HepG2 (cell line): ENCODE data around the gene CDH13. TPM values are rescaled to one million over a fixed set of nuclear protein-coding genes. Genes with fewer than 3 reads are reported as not detected.

Experiments
- ATAC-seq: fragments of 200-7000 bp; cut with Tn5 transposase; 3 replicates; pipeline ENCODE4 v1.9.1; 2020; ENCODE audit warnings: mild to moderate bottlenecking, moderate library complexity
- BruUV-seq: library from RNA; stranded (reverse); fragments of 400-500 nt; replicated peaks from 2 replicates; lab custom pipeline; 2021; lab: Mats Ljungman, UMichigan
- CTCF ChIA-PET: fragments of 300-600 bp; formaldehyde crosslinking; extraction: SDS; loops from one replicate; lab custom pipeline; 2021; ENCODE audit warnings: low total read pairs, inconsistent platforms, low intra/inter-chr PET ratio; lab: Yijun Ruan, JAX
- POLR2A ChIA-PET: fragments of 350-600 bp; sonication (Branson Sonifier 250); formaldehyde crosslinking; loops from one replicate; lab custom pipeline; 2020; ENCODE audit warnings: antibody characterized with exemption, inconsistent platforms; lab: Yijun Ruan, JAX
- DNase-seq: peaks from one replicate; pipeline ENCODE4 v3.0.0-alpha.2; 2015; ENCODE audit warnings: low spot score
- FAIRE-seq: peaks from 3 replicates; lab custom pipeline; 2011; peaks lifted over from hg19 to GRCh38; lab: Jason Lieb, UNC
- H2AFZ ChIP-seq: one replicate; pipeline ENCODE4 v1.6.1; 2011; ENCODE audit warnings: low read length, inconsistent platforms
- H3K27ac ChIP-seq: fragments of 300-600 bp; 3 replicates; pipeline ENCODE4 v1.8.0; 2011; ENCODE audit warnings: mixed run types, mild to moderate bottlenecking, mixed read lengths, low read length, inconsistent platforms; ENCODE audit not compliant: insufficient read depth; ENCODE audit errors: extremely low read length
- H3K27me3 ChIP-seq, 2 experiments: fragments of 200-600 bp in 1 of 2; 2 replicates in 1 of 2; 3 replicates in 1 of 2; pipeline versions ENCODE4 v1.6.0 to v1.8.0; 2011; ENCODE audit warnings: low read length in 2 of 2, mild to moderate bottlenecking in 2 of 2, moderate library complexity in 2 of 2, inconsistent platforms in 1 of 2; ENCODE audit not compliant: insufficient read depth in 2 of 2, control insufficient read depth in 1 of 2
- H3K36me3 ChIP-seq, 2 experiments: fragments of 200-600 bp in 1 of 2; replicated peaks in 1 of 2; 2 replicates in 1 of 2; 3 replicates in 1 of 2; pipeline versions ENCODE4 v1.5.1 to v1.8.0; 2011; ENCODE audit warnings: low read length in 2 of 2, inconsistent platforms in 1 of 2; ENCODE audit not compliant: insufficient read depth in 2 of 2, control insufficient read depth in 1 of 2
- H3K4me1 ChIP-seq: 2 replicates; pipeline ENCODE4 v1.5.1; 2012; ENCODE audit warnings: low read length, inconsistent platforms; ENCODE audit not compliant: insufficient read depth
- H3K4me2 ChIP-seq: 2 replicates; pipeline ENCODE4 v1.6.0; 2011; ENCODE audit warnings: low read depth, low read length, inconsistent platforms
- H3K4me3 ChIP-seq, 3 experiments: fragments of 200-600 bp in 1 of 3; sonication (generic), shearing (Covaris generic) in 1 of 3; replicated peaks in 1 of 3; 2 replicates each; pipeline ENCODE4 v1.5.1; 2011 to 2016; ENCODE audit warnings: low read length in 3 of 3, inconsistent platforms in 2 of 3, low read depth in 2 of 3, mild to moderate bottlenecking in 2 of 3, control low read depth in 1 of 3, mixed read lengths in 1 of 3; ENCODE audit not compliant: insufficient read depth in 1 of 3
- H3K79me2 ChIP-seq: one replicate; pipeline ENCODE4 v1.6.1; 2011; ENCODE audit warnings: low read length, inconsistent platforms; ENCODE audit not compliant: insufficient read depth
- H3K9ac ChIP-seq: 2 replicates; pipeline ENCODE4 v1.6.0; 2011; ENCODE audit warnings: mild to moderate bottlenecking, low read depth, low read length, inconsistent platforms; ENCODE audit not compliant: insufficient read depth
- H3K9me3 ChIP-seq: 2 replicates; pipeline ENCODE4 v1.5.1; 2012; ENCODE audit warnings: mild to moderate bottlenecking, low read length
- H4K20me1 ChIP-seq: 2 replicates; pipeline ENCODE4 v1.6.0; 2011; ENCODE audit warnings: inconsistent platforms, mild to moderate bottlenecking, low read length, moderate library complexity; ENCODE audit not compliant: insufficient read depth
- FOXA3 ChIP-seq: IDR thresholded peaks from 2 replicates; pipeline ENCODE4 v1.6.1; 2016; ENCODE audit warnings: missing genetic modification reagents, missing compliant biosample characterization
- GFI1 ChIP-seq: sonication (generic); formaldehyde crosslinking; IDR thresholded peaks from 2 replicates; pipeline ENCODE4 v1.5.0; 2020; ENCODE audit warnings: missing genetic modification reagents, mild to moderate bottlenecking, borderline replicate concordance
- HIC2 ChIP-seq: sonication (generic); formaldehyde crosslinking; IDR thresholded peaks from 2 replicates; pipeline ENCODE4 v1.9.0; 2022; ENCODE audit warnings: low read depth, missing genetic modification reagents
- RFX1 ChIP-seq: fragments of 450-650 bp; IDR thresholded peaks from 2 replicates; pipeline ENCODE4 v1.6.1; 2017
- SPEN ChIP-seq: sonication (generic); formaldehyde crosslinking; IDR thresholded peaks from 2 replicates; pipeline ENCODE4 v1.5.1; 2020; ENCODE audit warnings: low read depth, mild to moderate bottlenecking, missing genetic modification reagents
- ZBTB7A ChIP-seq: sonication (generic); formaldehyde crosslinking; IDR thresholded peaks from 2 replicates; pipeline ENCODE4 v1.8.0; 2022; ENCODE audit warnings: mild to moderate bottlenecking, missing genetic modification reagents
- ZEB1 ChIP-seq: IDR thresholded peaks from 2 replicates; pipeline ENCODE4 v1.6.1; 2012; ENCODE audit warnings: mild to moderate bottlenecking, low read depth, inconsistent platforms; ENCODE audit not compliant: insufficient replicate concordance
- ZNF101 ChIP-seq: sonication (generic); formaldehyde crosslinking; IDR thresholded peaks from 2 replicates; pipeline ENCODE4 v1.4.0; 2020; ENCODE audit warnings: mild to moderate bottlenecking, low read depth, missing genetic modification reagents, borderline replicate concordance
- ZNF12 ChIP-seq: sonication (generic); formaldehyde crosslinking; IDR thresholded peaks from 2 replicates; pipeline ENCODE4 v1.5.0; 2020; ENCODE audit warnings: missing genetic modification reagents
- ZNF251 ChIP-seq: sonication (generic); formaldehyde crosslinking; IDR thresholded peaks from 2 replicates; pipeline ENCODE4 v1.9.0; 2021; ENCODE audit warnings: mild to moderate bottlenecking, missing genetic modification reagents
- ZNF362 ChIP-seq: sonication (generic); formaldehyde crosslinking; IDR thresholded peaks from 2 replicates; pipeline ENCODE4 v1.4.0; 2020; ENCODE audit warnings: missing genetic modification reagents, mild to moderate bottlenecking, borderline replicate concordance
- ZNF678 ChIP-seq: sonication (generic); formaldehyde crosslinking; IDR thresholded peaks from 2 replicates; pipeline ENCODE4 v1.4.0; 2020; ENCODE audit warnings: mild to moderate bottlenecking, missing genetic modification reagents
- ZNF704 ChIP-seq: sonication (generic); formaldehyde crosslinking; IDR thresholded peaks from 2 replicates; pipeline ENCODE4 v1.8.1; 2023; ENCODE audit warnings: mild to moderate bottlenecking, inconsistent platforms, moderate library complexity, missing genetic modification reagents, borderline replicate concordance
- WGBS: methylation state at CpG from one replicate; pipeline ENCODE4 v1.1.6; 2017; ENCODE audit warnings: low lambda C conversion rate; 5-methylcytosine and 5-hydroxymethylcytosine counted together
- in situ Hi-C: cut with HindIII; loops from 2 replicates; pipeline ENCODE4 v1.10.0; 2017; ENCODE audit warnings: low pct_unique_long_range_greater_than_20kb; ENCODE audit not compliant: extremely low pct_ligation_motif_present
- intact Hi-C: fragments of 100-400 bp; cut with micrococcal nuclease; formaldehyde crosslinking; loops from one replicate; pipeline ENCODE4 v1.10.0; 2022; ENCODE audit not compliant: unreplicated experiment
- polyA plus RNA-seq, 8 experiments: library from polyadenylated mRNA; depleted of rRNA in 3 of 8; stranded (reverse) in 7 of 8; unstranded in 1 of 8; fragments of >200 nt; fragmentation: Illumina TruSeq in 4 of 8; extraction: Trizol in 4 of 8; gene quantifications; 2 replicates each; pipeline versions ENCODE4 v1.2.1 to v1.2.3, GENCODE V29; 2011 to 2016; ENCODE audit warnings: low read depth in 4 of 8, missing spikeins in 1 of 8, mixed read lengths in 1 of 8; ENCODE audit not compliant: insufficient read depth in 1 of 8
- total RNA-seq, 5 experiments: library from RNA; depleted of rRNA; stranded (reverse); fragments of >200 nt; fragmentation: Illumina TruSeq; extraction: Trizol; gene quantifications; 2 replicates each; pipeline ENCODE4 v1.2.3, GENCODE V29; 2016; ENCODE audit warnings: low read depth in 1 of 5
- TF ChIP-seq, protein P1 (sequence below): sonication (generic); IDR thresholded peaks from 2 replicates; pipeline ENCODE4 v1.6.1; 2016; ENCODE audit warnings: low read depth, borderline replicate concordance
- TF ChIP-seq, protein P2 (sequence below): sonication (generic); formaldehyde crosslinking; IDR thresholded peaks from 2 replicates; pipeline ENCODE4 v1.8.1; 2023; ENCODE audit warnings: missing genetic modification reagents, mild to moderate bottlenecking, borderline replicate concordance

CDH13 gene
- total and polyA plus RNA-seq, 2 of the 13 experiments (the other 11 are each of a cell fraction or from before 2014, with no cell fraction given) = not detected

- in situ Hi-C loops (no loop called here), intact Hi-C loops (no loop called here)
- no peak overlapping the region for H3K9ac ChIP-seq
- H3K79me2 ChIP-seq = no peaks in the 10 kb centered on the region
- H3K9me3 ChIP-seq = no peaks in the 10 kb centered on the region
- H3K27me3 ChIP-seq = no peaks in the 10 kb centered on the region
- no peaks in the 10 kb centered on the region for H3K4me1 ChIP-seq
- BruUV-seq = no TSS peak
- FAIRE-seq (no peak), ATAC-seq (no peak), DNase-seq (no peak)
- CTCF ChIA-PET = no interaction called here
- H3K4me3 ChIP-seq = no peak overlapping the region
- WGBS = 39% methylated on average over 3 of the region's 3 CpGs
- no peaks in the 10 kb centered on the region for H4K20me1 ChIP-seq
- POLR2A ChIA-PET = no interaction called here
- H3K36me3 ChIP-seq = no peaks in the 10 kb centered on the region
- no peak for TF ChIP-seq SPEN
- no peak for TF ChIP-seq ZNF251
- TF ChIP-seq GFI1 (CRISPR knock-in tag) = no peak
- no peak for TF ChIP-seq ZNF362
- TF ChIP-seq ZNF101 (CRISPR knock-in tag) = no peak
- no peak overlapping the region for H3K4me2 ChIP-seq
- no peak overlapping the region for H2AFZ ChIP-seq
- no peak overlapping the region for H3K27ac ChIP-seq
These were observed 48.5 kb downstream of the CDH13 start for GRCh38 chr16:82675300-82675699.

- no peak overlapping the region for H2AFZ ChIP-seq
- H3K79me2 ChIP-seq = no peaks in the 10 kb centered on the region
- no peaks in the 10 kb centered on the region for H4K20me1 ChIP-seq
- H3K36me3 ChIP-seq = no peaks in the 10 kb centered on the region
- H3K27me3 ChIP-seq = no peaks in the 10 kb centered on the region
- no peak for FAIRE-seq
- no peaks in the 10 kb centered on the region for H3K9me3 ChIP-seq
- in situ Hi-C loops = no loop called here
- intact Hi-C loops = no loop called here
- no peak overlapping the region for H3K4me3 ChIP-seq
- ATAC-seq = peak; percentile 84
- H3K9ac ChIP-seq = no peak overlapping the region
- 29% methylated on average over 10 of the region's 11 CpGs for WGBS
- CTCF ChIA-PET = no interaction called here
- POLR2A ChIA-PET = no interaction called here
- BruUV-seq = no TSS peak
- no peak overlapping the region for H3K4me2 ChIP-seq
- DNase-seq = no peak
- no peaks in the 10 kb centered on the region for H3K4me1 ChIP-seq
- no peak overlapping the region for H3K27ac ChIP-seq
- TF ChIP-seq ZNF678 (no peak), FOXA3 (CRISPR knock-in tag) (0 out of 2 replicates have a peak, but pooled peaks have one; percentile 27), HIC2 (no peak), ZEB1 (no peak), ZNF704 (no peak), ZBTB7A (CRISPR knock-in tag) (no peak), RFX1 (no peak), ZNF12 (CRISPR knock-in tag) (no peak)
- TF ChIP-seq, protein P1, sequence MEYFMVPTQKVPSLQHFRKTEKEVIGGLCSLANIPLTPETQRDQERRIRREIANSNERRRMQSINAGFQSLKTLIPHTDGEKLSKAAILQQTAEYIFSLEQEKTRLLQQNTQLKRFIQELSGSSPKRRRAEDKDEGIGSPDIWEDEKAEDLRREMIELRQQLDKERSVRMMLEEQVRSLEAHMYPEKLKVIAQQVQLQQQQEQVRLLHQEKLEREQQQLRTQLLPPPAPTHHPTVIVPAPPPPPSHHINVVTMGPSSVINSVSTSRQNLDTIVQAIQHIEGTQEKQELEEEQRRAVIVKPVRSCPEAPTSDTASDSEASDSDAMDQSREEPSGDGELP = 0 out of 2 replicates have a peak, but pooled peaks have one; percentile 25
- TF ChIP-seq, protein P2, sequence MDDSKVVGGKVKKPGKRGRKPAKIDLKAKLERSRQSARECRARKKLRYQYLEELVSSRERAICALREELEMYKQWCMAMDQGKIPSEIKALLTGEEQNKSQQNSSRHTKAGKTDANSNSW = no peak
These were observed 54.8 kb downstream of the CDH13 start for GRCh38 chr16:82681592-82681991.
